Caki2 (cell line): ENCODE measurements around the gene PPCDC. TPM values are rescaled to one million over a fixed set of nuclear protein-coding genes. Genes with fewer than 3 reads are reported as not detected.
"Not testable (repeated sequence)": the region's sequence is repeated elsewhere in the genome, so short reads cannot be mapped to it uniquely, and the experiment has no call there.

Source experiments
- DNase-seq: peaks from one replicate; pipeline ENCODE4 v3.0.0-alpha.2; 2015; ENCODE audit warnings: low read depth
- in situ Hi-C: cut with HindIII; loops from 2 replicates; pipeline ENCODE4 v1.10.0; 2016; ENCODE audit warnings: low sequenced_read_pairs, low pct_unique_long_range_greater_than_20kb, mixed read lengths
- total RNA-seq: library from RNA; depleted of rRNA; stranded (reverse); fragments of >200 nt; shearing (Covaris generic); gene quantifications from 2 replicates; pipeline ENCODE4 v1.2.3, GENCODE V29; 2014; ENCODE audit warnings: low replicate concordance

PPCDC gene
- total RNA-seq, 1 experiment from 2014 or later = 38.3 TPM

GRCh38 chr15:75059607-75060006 lies 36.2 kb downstream of the PPCDC start:
- no peak for DNase-seq
- in situ Hi-C loops = no loop called here

DNA sequence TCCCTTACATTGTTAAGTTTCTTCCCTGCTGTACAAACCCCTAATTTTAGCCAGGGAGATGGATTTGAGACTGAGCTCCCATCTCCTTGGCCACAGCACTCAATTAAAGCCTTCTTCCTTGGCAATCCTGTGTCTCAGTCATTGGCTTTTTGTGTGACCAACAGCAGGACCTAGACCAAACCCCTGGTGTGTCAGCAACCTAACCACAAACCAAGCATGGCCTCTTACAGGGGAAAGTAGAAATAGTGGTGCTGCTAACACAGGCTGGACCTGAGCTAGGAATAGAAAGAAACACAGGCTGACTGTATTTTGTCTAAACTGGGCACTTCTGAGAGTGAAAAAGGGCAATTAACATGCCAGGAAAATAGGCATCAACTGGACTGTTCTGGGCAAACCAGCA lies 37.9 kb downstream of the PPCDC start:
- DNase-seq = no peak
- in situ Hi-C loops = no loop called here

- in situ Hi-C loops = no loop called here
- no peak for DNase-seq
Measured at GRCh38 chr15:75062706-75063105, 39.3 kb downstream of the PPCDC start.

DNA sequence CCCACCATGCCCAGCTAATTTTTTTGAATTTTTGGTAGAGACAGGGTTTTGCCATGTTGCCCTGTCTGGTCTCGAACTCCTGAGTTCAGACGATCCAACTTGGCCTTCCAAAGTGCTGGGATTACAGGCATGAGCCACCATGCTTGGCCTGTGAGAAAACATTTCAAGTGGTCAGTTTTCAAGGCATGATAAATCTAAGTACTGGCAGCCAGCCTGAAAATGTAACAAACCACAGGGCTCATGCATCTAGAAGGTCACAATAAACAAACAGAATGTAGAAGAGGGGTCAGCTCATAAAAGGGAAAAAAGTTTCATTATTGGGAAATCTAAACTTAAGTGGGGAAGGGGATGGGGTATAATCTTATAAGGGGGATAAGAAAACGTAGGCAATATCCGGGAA lies 39.9 kb downstream of the PPCDC start:
- in situ Hi-C loops = no loop called here
- DNase-seq = peak; percentile 62

- in situ Hi-C loops = no loop called here
- DNase-seq = no peak
Measured at GRCh38 chr15:75063889-75064288, 40.5 kb downstream of the PPCDC start.

- in situ Hi-C loops = no loop called here
- DNase-seq = no peak
Measured at GRCh38 chr15:75064846-75065245, 41.5 kb downstream of the PPCDC start.

- in situ Hi-C loops = no loop called here
- no peak for DNase-seq
Measured at GRCh38 chr15:75065467-75065850, 42.1 kb downstream of the PPCDC start.

GRCh38 chr15:75065851-75066509 lies 42.6 kb downstream of the PPCDC start:
- in situ Hi-C loops = no loop called here
- no peak for DNase-seq

GRCh38 chr15:75067123-75067830 lies 43.9 kb downstream of the PPCDC start:
- in situ Hi-C loops = no loop called here
- DNase-seq = peak; percentile 68

DNA sequence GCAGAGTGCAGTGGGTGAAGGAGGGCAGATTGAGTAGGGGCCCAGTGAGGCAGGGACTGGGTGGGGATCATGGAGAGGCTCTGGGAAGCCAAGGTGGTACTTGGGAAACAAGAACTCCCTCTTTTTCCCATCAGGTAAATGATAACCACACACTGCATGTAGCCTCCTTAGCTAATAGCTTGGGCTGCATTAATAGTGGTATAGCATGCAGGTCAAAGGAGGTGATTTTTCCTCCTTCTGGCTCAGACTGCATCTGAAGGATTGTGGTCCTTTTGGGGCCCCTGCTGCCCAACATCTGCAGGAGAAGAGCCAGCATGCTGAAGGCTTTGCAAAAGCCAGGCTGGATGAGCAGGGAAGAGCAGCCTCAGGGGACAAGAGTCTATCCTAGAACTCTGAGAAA lies 45.4 kb downstream of the PPCDC start:
- DNase-seq = no peak
- in situ Hi-C loops = no loop called here

DNA sequence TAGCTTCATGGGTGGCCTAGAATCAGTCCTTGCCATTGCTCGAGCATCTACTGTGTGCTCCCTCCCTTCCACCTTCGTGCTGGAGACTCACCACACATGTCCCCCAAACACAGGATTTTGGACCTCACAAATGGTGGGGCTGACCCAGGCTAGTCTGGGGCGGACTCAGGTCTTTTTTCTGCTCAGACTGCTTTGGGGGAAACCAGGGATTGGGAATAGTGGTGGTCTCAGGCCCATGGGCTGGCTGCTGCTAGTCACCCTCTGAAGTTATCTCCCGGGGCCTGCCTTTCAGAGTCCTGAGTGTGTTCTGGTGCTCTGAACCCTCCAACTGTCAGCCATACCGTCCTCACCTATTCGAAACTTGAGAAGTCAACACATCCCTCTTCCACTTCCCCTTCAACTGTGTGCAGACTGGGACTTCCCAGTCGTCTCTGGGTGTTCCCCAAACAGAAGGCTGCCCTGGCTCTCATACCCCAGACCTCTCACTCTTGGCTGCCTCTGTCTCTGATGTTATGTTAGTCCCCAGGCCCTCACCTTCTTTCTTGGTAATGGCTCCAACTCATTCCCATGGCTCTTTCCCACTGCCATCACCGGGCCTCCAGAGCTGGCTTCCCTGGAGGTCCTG lies 46.0 kb downstream of the PPCDC start:
- DNase-seq = no peak
- in situ Hi-C loops = no loop called here

GRCh38 chr15:75070674-75071073 lies 47.3 kb downstream of the PPCDC start:
- DNase-seq = no peak
- in situ Hi-C loops = no loop called here

DNA sequence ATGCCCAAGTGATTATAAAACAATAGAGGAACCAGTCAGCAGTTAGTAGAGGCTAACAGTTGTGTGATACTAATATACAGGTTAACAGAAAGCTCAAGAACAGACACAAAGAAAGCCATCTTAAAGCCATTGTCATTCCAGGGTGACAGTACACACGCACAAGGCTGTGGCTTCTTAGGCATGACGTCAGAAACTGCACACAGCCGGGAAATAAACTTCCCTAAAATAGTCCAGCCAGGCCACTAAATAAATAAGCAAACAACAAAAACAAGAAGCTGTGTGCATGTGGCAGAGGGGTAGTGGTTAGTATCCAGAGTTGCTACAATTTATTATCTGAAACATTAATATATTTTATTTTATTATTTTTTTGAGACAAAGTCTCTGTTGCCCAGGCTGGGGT lies 49.8 kb downstream of the PPCDC start:
- no peak for DNase-seq
- in situ Hi-C loops = no loop called here

- in situ Hi-C loops = no loop called here
- DNase-seq = no peak
Measured at GRCh38 chr15:75076277-75076676, 52.9 kb downstream of the PPCDC start.

DNA sequence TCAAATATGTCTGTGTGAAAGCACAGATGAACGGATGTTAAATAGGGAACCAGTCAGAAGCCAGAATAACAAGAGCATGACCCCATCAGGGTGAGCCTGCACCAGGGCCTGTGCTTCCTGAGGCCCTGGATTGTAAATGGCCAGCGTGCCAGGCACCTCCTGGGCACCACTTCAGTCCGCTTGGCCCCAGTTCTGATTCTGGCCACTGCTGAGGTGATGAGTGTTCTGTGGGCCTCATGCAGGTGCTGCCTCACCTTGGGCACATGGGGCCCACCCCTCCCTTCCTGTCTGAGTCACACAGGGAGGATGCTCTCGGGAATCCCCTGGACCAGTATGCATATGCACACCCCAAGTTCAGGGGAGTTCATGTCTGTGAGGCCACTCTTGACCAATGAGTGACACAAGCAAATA lies 54.2 kb downstream of the PPCDC start:
- DNase-seq, in situ Hi-C loops: not testable (repeated sequence)

DNA sequence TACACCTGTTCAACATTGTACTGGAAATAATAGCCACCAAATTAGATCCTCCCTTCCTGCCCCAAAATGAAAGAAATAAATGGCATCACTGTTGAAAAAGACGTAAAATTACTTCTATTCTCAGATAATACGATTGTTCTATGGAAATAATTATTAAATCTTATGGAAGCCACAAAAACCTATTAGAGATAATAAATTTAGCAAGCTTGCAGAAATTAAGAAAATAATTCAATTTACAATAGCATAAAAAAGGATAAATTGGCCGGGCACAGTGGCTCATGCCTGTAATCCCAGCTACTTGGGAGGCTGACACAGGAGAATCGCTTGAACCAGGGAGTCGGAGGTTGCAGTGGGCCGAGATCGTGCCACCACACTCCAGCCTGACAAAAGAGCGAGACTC lies 57.8 kb downstream of the PPCDC start:
- in situ Hi-C loops = no loop called here
- DNase-seq = no peak

DNA sequence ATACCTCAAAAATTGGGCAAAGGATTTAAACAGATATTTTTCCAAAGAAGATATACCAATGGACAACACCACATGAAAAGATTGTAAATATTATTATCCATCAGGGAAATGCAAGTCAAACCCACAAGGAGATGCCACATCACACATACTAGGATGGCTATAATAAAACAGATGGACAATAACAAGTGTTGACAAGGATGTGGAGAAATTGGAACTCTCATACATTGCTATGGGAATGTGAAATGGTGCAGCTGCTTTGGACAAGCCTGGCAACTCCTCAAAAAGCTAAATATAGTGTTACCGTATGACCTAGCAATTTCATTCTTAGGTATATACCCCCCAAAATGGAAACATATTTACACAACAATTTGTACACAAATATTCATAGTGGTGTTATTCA lies 59.3 kb downstream of the PPCDC start:
- in situ Hi-C loops = no loop called here
- no peak for DNase-seq

- DNase-seq, in situ Hi-C loops: not testable (repeated sequence)
Measured at GRCh38 chr15:75085708-75086107, 62.3 kb downstream of the PPCDC start.

- in situ Hi-C loops = no loop called here
Measured at GRCh38 chr15:75089456-75090387, 66.3 kb downstream of the PPCDC start.

More at GRCh38 chr15:75089456-75090387, 66.3 kb downstream of the PPCDC start:
- no peak for DNase-seq
